SJCRH30 (cell line): ENCODE results near the gene C2orf69. TPM values are rescaled to one million over a fixed set of nuclear protein-coding genes. Genes with fewer than 3 reads are reported as not detected.

Source experiments
- DNase-seq, 2 experiments: peaks; one replicate each; pipeline ENCODE4 v3.0.0-alpha.2; 2015 to 2020
- H3K27ac ChIP-seq: fragments of 250-450 bp; sonication (Bioruptor Pico); 2 replicates; pipeline ENCODE4 v1.5.1; 2020; ENCODE audit warnings: mild to moderate bottlenecking, moderate library complexity
- H3K27me3 ChIP-seq: fragments of 250-450 bp; sonication (Bioruptor Pico); 2 replicates; pipeline ENCODE4 v1.5.1; 2020; ENCODE audit warnings: mild to moderate bottlenecking, moderate library complexity
- H3K36me3 ChIP-seq: fragments of 250-450 bp; sonication (Bioruptor Pico); 2 replicates; pipeline ENCODE4 v1.5.1; 2020; ENCODE audit warnings: mild to moderate bottlenecking, moderate library complexity
- H3K4me1 ChIP-seq: fragments of 250-450 bp; sonication (Bioruptor Pico); 2 replicates; pipeline ENCODE4 v1.5.1; 2020; ENCODE audit warnings: mild to moderate bottlenecking, moderate library complexity
- H3K4me3 ChIP-seq: fragments of 250-450 bp; sonication (Bioruptor Pico); 2 replicates; pipeline ENCODE4 v1.5.1; 2020; ENCODE audit warnings: mild to moderate bottlenecking, moderate library complexity
- H3K9me3 ChIP-seq: fragments of 250-450 bp; sonication (Bioruptor Pico); replicated peaks from 2 replicates; pipeline ENCODE4 v1.5.1; 2020; ENCODE audit warnings: mild to moderate bottlenecking, moderate library complexity
- total RNA-seq: library from RNA; depleted of rRNA; stranded (reverse); fragments of >200 nt; shearing (Covaris generic); gene quantifications from 2 replicates; pipeline ENCODE4 v1.2.3, GENCODE V29; 2014; rRNA removed

The C2orf69 gene
- total RNA-seq, 1 experiment from 2014 or later, result 20.7 TPM

DNA sequence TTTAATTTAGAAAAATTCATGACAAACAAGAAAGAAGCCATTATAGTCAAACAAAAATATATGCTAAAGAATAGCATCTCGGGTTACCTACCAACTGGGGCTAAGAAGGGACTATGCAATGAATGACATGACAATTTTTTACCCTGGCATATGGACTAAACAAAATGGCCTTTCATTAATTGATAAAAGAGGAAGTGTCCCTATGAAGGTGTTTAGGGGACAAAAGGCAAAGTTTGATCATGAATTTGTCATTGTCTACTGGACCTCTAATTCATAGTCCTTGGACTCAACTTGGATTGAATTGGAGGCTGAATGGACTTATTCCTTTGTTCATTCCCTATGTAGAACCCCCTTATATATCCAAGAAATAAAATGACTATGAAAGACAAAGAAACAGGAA, 57.0 kb downstream of the C2orf69 start:
- Histone ChIP-seq H3K36me3 (peaks cover 24% of the 10 kb centered on the region), H3K27ac (no peak overlapping the region), H3K4me1 (no peaks in the 10 kb centered on the region), H3K27me3 (no peaks in the 10 kb centered on the region), H3K4me3 (no peak overlapping the region), H3K9me3 (no peaks in the 10 kb centered on the region)
- DNase-seq, result no peak

DNA sequence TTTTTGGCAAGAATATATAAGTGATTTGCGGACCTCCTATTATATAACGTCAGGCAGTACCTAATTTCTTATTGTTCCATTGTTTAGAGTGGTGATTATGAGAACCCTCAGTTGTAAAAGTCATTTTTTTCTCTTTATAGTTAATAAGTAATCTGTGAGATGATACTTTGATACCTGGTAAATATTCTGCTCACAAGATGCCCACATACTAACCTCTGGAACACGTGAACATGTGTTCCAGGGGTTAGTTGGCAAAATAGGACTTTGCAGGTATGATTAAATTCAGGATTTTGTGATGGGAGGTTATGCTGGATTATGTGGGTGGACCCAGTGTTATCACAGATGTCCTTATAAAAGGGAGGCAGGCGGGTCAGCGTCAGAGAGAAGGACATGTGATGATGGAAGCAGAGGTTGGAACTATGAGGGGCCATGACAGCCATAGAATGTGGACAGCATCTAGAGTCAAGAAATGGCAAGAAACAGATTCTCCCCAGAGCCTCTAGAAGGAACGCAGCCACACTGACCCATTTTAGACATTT, 61.1 kb downstream of the C2orf69 start:
- Histone ChIP-seq H3K27ac (no peak overlapping the region), H3K9me3 (no peaks in the 10 kb centered on the region), H3K4me3 (no peak overlapping the region), H3K36me3 (no peaks in the 10 kb centered on the region; the same call in 1 of the 2 replicates), H3K27me3 (no peaks in the 10 kb centered on the region), H3K4me1 (no peaks in the 10 kb centered on the region)
- no peak for DNase-seq

DNA sequence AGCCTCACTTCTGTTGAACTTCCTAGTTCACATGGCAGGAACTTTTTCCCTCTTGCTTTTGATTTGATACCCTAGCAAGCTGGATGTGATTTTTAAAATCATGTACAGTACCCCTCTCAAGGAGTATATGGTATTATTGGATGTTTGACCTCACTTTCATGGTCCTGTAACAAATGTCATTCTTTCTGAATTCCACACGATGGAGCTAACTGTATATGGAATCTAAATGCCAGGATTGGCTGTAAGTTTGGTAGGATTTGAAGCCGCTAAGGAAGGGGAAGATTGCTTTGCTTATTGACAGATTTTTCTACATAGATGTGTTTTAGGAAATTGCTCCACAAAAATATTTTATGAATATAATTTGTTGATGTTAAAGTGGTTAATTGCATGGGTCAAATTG, 62.6 kb downstream of the C2orf69 start:
- peaks cover 9% of the 10 kb centered on the region for H3K4me1 ChIP-seq
- H3K4me3 ChIP-seq, result no peak overlapping the region
- H3K27ac ChIP-seq, result no peak overlapping the region
- H3K36me3 ChIP-seq, result no peaks in the 10 kb centered on the region
- DNase-seq, result peak in 1 of 2 experiments; percentile 69
- no peaks in the 10 kb centered on the region for H3K27me3 ChIP-seq
- H3K9me3 ChIP-seq, result no peaks in the 10 kb centered on the region

DNA sequence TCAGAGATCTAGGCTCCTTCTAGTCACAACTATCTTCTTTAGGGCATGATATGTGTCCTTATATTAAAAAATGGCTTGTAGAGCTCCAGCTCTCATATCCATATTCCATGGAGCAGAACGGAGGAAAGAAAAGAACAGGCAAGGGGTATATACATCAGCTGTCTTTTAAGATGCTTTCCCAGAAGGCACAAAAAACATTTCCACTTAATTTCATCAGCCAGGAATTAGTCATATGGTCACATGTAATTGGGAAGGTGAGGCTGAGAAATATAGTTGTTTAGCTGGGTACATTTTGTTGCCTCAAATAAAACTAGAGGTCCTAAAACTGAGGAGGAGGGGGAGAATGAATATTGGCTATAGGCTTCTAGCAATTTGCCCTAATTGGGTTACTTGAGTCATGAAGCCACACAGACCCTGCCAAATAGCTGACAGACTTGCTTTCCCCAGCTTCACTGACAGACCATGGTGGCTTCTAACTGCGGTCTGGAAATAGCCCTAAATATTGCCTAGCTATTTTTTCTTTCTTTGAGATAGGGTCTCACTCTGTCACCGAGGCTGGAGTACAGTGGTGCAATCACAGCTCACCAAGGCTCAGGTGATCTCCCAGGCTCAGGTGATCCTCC, 64.3 kb downstream of the C2orf69 start:
- H3K4me1 ChIP-seq, result peaks cover 15% of the 10 kb centered on the region
- no peaks in the 10 kb centered on the region for H3K27me3 ChIP-seq
- H3K36me3 ChIP-seq, result no peaks in the 10 kb centered on the region
- H3K4me3 ChIP-seq, result no peak overlapping the region
- no peak for DNase-seq
- H3K9me3 ChIP-seq, result no peaks in the 10 kb centered on the region
- no peak overlapping the region for H3K27ac ChIP-seq

Other genes with a start within 250 kb of the C2orf69 start
- gene FTCDNL1, start 60.1 kb upstream of the C2orf69 start, total RNA-seq, result 1.5 and 2.6 TPM in 2 replicates
- gene TYW5, start 44.2 kb downstream of the C2orf69 start, total RNA-seq, result 9.8 and 11.8 TPM in 2 replicates
- gene MAIP1, start 44.3 kb downstream of the C2orf69 start, total RNA-seq, result 26.9 and 31.1 TPM in 2 replicates